GM18868 (cell line): ENCODE measurements around the gene C11orf86.
A peak's percentile ranks its signal among the peaks of the same experiment; 100 is the strongest.
"Not testable (repeated sequence)": the region's sequence is repeated elsewhere in the genome, so short reads cannot be mapped to it uniquely, and the experiment has no call there.

Source experiments
- ATAC-seq: cut with Tn5 transposase; IDR thresholded peaks from one replicate; pipeline ENCODE4 v1.9.1; 2021; ENCODE audit warnings: mild to moderate bottlenecking, moderate library complexity; ENCODE audit not compliant: unreplicated experiment

Gene C11orf86

GRCh38 chr11:66974724-66975404 lies at the start of gene C11orf86:
TSS of gene C11orf86 (plus strand) at chr11:66975304. CDS start at chr11:66975363, 59 bp downstream.
- no peak for ATAC-seq

GRCh38 chr11:66929753-66930152 lies 45.4 kb upstream of the C11orf86 start:
- ATAC-seq, result no peak

GRCh38 chr11:66932543-66932942 lies 42.6 kb upstream of the C11orf86 start:
- ATAC-seq, result no peak

GRCh38 chr11:66933531-66933930 lies 41.6 kb upstream of the C11orf86 start:
- ATAC-seq, result no peak

- no peak for ATAC-seq
These were observed 39.9 kb upstream of the C11orf86 start for GRCh38 chr11:66934950-66935779.

DNA sequence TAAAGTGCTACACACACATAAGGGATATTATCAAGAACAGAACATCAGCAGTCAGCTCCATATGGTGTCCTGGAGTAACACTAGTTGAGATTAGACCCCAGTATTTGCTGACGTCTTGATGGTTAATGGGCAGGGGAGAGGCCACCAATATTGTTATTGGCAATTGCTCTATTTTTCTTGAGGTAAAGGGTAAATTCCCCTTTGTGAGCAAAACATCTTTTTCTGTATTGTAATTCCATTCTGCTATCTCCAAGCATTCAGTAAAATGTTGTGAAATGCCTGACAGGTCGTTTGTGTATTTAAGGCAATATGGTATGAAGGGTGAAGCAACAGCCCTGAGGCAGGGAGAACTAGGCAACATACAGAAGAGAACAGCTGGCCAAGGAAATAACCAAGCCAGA lies 38.8 kb upstream of the C11orf86 start:
- no peak for ATAC-seq

GRCh38 chr11:66937193-66937733 lies 37.8 kb upstream of the C11orf86 start:
- ATAC-seq, result no peak

- no peak for ATAC-seq
These were observed 36.4 kb upstream of the C11orf86 start for GRCh38 chr11:66938582-66939135.

DNA sequence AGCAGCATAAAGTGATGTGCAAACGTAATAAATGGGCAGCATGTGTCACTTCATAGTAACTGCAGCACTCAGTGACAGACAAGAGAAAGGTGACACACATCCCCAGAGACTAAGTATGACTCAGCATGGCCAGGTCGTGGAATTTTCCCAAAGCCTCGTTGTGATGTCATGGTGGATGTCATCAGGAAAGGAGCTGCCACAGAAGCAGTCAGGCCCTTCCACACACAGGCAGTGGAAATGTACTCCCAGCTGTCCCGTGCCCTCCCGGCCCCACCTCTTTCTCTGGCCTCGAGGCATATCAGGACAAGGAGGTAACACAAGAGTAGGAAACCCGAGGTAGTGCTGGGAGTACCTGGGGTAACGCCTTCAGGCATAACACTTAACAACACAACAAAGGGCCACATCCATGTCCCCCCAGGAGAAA lies 25.0 kb upstream of the C11orf86 start:
- no peak for ATAC-seq

- no peak for ATAC-seq
These were observed 24.0 kb upstream of the C11orf86 start for GRCh38 chr11:66951135-66951534.

DNA sequence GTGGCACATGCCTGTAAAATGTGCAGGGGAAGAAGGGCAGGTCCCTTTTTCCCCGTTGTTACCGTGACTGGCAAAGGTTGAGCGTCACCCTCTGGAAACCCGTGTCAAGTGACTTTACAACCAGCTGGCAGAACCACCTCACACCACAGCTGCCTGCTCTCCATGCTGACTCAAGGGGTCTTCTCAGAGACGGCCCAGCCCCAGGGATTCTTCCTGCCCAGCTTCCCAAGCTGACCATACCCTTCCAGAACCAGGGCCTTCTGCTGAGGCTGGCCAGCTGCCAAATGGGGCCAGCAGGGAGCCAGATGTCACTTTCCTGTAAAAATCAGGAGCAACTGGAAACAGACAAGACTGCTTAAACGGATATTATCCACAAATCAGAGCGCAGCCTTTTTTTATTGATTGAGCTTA lies 23.2 kb upstream of the C11orf86 start:
- ATAC-seq, result no peak

DNA sequence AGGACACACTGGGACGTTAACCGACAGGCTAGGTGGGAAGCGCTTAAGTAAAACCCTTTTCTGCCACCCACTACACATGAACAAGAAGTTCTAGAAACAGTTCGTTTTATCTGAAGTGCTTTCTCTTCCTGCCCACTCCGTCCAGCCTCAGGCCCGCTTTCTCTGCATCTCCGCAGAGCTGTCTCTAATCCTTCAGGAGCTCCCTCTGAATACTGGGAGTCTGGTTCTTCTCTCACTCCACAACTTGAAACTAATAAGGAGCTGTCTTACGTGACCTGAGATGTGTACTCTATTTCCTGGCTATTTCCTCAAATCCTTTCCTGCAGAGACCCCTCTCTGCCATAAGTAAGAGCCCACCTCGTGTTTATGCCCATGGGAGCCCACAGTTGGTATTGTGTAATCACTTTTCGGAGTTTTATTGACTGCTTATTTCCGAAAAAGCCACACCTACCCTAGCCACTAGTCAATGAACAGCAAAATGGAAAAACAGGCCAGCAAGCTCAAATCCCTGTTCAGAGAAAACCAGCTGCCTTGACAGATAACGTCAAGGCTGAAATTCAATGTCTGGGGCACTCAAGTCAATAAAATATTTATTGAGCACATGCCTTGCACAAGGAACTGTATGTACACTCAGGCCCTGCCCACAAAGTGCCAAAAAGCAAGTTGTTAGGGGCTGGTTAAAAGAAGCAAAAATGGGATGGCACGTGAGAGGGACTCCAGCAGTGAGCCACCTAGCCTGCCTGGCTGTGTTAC lies 21.8 kb upstream of the C11orf86 start:
- no peak for ATAC-seq

DNA sequence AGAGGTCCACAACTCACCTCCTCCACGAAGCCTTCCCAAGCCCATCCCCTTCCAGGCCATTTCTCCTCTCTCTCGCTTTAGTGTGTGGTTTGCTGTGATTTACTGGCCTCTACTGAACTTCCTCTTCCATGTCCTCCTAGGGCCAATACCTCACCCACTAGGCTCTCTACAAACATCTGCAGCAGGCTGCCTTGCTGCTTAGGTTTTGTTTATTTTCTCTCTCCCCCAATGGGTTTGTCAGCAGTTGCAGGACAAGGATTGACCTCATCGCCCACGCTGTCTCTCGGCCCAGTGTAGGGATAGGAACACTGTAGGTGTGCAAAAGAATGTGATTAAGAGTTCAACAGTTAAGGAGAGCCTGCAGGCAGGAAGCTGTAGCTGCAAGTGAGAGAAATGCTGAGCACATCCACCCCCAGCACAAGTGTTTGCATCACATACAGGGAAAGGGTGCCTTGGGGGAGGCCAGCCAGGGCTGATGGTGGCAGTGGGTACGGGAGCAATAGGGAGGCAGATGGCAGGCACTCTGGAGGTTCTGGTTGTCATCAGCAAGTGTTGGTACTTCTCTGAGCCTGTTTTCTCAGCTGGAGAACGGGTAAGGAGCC lies 18.3 kb upstream of the C11orf86 start:
- no peak for ATAC-seq

GRCh38 chr11:66957971-66958231 lies 17.2 kb upstream of the C11orf86 start:
- ATAC-seq, result peak; percentile 31

GRCh38 chr11:66958232-66958955 lies 16.7 kb upstream of the C11orf86 start, which contains the start of gene PC:
TSS of gene PC (minus strand) at chr11:66958383. CDS start at chr11:66872159, 86,224 bp downstream.
- ATAC-seq, result peak; percentile 96

DNA sequence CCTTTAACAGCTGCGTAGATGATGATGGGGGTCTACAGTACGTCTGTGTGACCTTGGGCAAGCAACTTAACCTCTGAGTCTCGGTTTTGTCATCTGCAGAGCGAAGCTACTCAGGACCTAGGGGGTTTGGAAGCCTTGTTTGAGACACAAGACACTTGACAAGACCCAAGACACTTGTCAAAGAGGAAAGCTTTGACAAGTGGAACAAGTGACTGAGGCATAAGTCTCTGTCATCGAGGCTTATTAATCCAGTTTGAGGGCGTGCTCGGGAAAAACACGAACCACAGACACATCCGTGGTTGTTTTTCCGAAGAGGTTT lies 16.2 kb upstream of the C11orf86 start:
- no peak for ATAC-seq

GRCh38 chr11:66961691-66962213 lies 13.4 kb upstream of the C11orf86 start:
- ATAC-seq, result not testable (repeated sequence)

DNA sequence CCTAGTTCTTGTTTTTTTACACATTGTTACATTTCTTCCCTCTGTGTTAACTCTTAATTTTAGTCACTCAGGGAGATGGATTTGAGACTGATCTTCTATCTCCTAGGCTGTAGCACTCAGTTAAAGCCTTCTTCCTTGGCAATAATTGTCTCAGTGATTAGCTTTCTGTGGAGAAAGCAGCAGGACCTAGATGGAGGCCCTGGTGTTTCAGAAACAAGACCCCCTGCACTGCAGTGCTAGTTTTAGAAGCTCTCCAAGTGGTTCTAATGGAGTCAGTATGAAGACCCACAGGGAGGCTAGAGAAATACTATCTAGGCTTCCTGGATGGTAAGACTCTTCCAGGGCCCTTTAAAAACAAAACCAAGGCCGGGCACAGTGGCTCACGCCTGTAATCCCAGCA lies 12.9 kb upstream of the C11orf86 start:
- ATAC-seq, result no peak

DNA sequence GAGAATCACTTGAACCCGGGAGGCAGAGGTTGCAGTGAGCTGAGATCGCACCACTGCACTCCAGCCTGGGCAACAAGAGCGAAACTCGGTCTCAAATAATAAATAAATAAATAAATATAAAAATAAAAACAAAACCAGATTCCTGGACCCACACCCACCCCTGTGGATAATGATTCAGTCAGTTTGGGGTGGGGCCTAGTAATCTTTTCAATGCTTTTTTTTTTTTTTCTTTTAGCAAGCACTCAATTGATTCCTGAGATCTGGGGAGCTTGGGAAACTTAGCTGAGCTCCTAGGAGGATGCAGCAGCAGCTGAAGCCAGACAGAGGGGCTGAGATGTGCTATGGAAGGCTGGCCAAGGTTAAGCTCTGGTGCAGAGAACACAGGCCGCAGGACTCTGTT lies 12.3 kb upstream of the C11orf86 start:
- no peak for ATAC-seq

- no peak for ATAC-seq
These were observed 10.6 kb upstream of the C11orf86 start for GRCh38 chr11:66964495-66964894.
